ENCODE data around the gene SLC2A4RG. TPM values are rescaled to one million over a fixed set of nuclear protein-coding genes. Genes with fewer than 3 reads are reported as not detected.
A peak's percentile ranks its signal among the peaks of the same experiment; 100 is the strongest.

SLC2A4RG gene
- total RNA-seq, 1 donor from 2014 or later: 64.1 TPM

DNA sequence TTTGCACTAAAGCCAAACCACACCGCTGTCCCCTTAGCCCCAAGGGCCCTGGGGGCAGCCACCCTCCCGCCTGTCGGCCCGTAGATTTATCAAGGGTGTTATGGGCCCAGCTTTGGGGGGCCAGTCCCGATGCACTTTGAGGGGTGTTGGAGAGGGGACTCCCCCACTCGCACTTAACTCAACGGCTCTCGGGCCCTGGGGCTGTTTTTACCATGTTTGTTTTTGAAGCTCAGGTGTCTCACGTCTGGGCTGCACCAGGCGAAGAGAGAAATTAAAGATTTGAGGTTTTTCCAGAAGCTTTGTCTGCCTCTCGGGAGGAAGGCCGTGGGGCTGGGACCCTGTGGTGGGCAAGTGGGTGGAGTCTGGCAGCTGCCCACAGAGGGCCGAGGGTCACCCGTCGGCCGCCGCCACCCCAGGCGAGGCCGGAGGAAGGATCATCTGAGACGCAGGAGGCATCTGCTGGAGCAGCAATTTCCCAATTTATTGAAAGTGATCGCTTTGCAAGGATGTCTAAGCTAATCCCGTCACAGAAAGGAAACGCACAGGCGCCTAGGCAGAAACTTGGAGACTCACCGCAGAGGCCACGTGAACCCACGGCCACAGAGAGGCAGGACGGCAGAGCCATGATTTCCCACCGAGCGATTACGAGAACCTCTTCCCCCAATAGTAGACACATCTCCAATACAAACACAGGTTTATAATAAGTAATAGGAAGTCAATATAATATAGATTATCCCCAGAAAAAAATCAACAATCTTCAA lies 3.8 kb downstream of the SLC2A4RG start:
- Histone ChIP-seq H3K4me1 (peaks cover 20% of the 10 kb centered on the region), H3K27ac (no peak overlapping the region), H3K4me3 (no peak overlapping the region), H3K36me3 (peaks cover 26% of the 10 kb centered on the region), H3K9me3 (no peaks in the 10 kb centered on the region), H3K27me3 (no peaks in the 10 kb centered on the region)
- intact Hi-C loops (cut with DNase I): no loop called here
- DNase-seq: peak; percentile 57
- no peak for ATAC-seq
- TF ChIP-seq, protein P1, sequence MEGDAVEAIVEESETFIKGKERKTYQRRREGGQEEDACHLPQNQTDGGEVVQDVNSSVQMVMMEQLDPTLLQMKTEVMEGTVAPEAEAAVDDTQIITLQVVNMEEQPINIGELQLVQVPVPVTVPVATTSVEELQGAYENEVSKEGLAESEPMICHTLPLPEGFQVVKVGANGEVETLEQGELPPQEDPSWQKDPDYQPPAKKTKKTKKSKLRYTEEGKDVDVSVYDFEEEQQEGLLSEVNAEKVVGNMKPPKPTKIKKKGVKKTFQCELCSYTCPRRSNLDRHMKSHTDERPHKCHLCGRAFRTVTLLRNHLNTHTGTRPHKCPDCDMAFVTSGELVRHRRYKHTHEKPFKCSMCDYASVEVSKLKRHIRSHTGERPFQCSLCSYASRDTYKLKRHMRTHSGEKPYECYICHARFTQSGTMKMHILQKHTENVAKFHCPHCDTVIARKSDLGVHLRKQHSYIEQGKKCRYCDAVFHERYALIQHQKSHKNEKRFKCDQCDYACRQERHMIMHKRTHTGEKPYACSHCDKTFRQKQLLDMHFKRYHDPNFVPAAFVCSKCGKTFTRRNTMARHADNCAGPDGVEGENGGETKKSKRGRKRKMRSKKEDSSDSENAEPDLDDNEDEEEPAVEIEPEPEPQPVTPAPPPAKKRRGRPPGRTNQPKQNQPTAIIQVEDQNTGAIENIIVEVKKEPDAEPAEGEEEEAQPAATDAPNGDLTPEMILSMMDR (IDR thresholded peaks at IDR 0.05): no peak

DNA sequence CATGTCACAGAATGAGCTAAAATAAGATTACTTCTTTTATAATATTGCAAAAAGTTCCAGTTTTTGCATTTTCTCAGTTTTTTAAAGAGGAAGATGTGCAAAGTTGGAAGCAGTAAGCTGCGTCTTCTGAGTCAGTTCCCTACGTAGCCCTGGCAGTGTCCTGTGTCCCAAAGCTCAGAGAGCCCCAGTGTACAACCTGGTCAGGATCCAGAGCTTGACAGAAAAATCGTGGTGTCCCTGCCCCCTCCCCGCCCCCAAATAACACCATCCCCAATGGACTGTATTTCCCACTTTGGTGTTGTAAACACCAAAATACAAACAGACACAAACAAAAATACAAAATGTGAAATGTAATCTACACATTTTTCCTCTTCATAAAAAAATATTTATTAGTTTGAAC lies 4.6 kb downstream of the SLC2A4RG start:
- H3K9me3 ChIP-seq: no peaks in the 10 kb centered on the region
- TF ChIP-seq, protein P1 (IDR thresholded peaks at IDR 0.05): no peak
- peaks cover 26% of the 10 kb centered on the region for H3K36me3 ChIP-seq
- DNase-seq (no peak), ATAC-seq (no peak)
- no peak overlapping the region for H3K4me3 ChIP-seq
- H3K4me1 ChIP-seq: peaks cover 12% of the 10 kb centered on the region
- no peaks in the 10 kb centered on the region for H3K27me3 ChIP-seq
- no peak overlapping the region for H3K27ac ChIP-seq
- intact Hi-C loops (cut with DNase I): no loop called here

DNA sequence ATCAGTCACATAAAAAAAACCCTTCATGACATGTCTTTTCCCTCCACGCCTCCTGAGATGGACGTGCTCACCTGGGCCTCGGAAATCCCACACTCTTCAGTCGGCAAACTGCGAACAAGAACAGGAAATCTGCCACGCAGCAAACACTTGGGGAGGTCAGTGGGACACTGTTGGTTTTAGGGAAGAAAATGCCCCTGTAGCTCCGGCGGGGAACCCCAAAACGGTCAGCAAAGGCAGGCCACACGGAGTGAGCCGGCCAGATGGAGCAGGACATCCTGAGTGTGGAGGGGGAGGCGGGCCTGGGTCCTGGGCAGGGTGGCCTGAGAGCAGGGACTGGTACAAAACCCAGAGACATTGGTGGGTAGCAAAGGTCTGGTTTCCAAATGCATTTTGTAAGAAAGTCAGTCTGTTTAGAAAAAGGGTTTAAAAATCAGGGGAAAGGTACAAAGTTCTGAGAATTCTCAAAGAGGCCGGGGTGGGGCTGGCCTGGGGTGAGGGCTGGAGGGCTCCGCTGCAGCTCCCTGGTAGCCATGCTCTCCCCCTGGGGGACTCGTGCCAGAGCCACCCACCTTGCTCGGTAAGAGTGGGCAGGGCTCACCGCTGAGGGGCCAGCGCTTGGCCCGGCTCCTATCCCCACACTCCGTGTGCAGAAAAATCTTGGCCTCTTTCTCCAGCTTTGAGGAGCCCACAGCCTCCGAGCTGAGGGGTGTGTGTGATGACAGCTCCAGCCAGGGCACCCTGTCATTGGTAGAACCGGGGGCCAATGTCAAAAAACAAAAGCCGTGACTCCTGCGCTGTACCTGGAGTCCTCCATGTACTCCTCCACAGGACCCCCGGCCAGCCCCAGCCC lies 5.2 kb downstream of the SLC2A4RG start:
- ATAC-seq (no peak), DNase-seq (peak; percentile 46)
- Histone ChIP-seq H3K9me3 (no peaks in the 10 kb centered on the region), H3K4me3 (no peak overlapping the region), H3K27me3 (no peaks in the 10 kb centered on the region), H3K36me3 (peaks cover 26% of the 10 kb centered on the region), H3K4me1 (peaks cover 11% of the 10 kb centered on the region), H3K27ac (no peak overlapping the region)
- intact Hi-C loops (cut with DNase I): no loop called here
- TF ChIP-seq, protein P1 (IDR thresholded peaks at IDR 0.05): no peak

- Histone ChIP-seq H3K9me3 (no peaks in the 10 kb centered on the region), H3K27me3 (no peaks in the 10 kb centered on the region), H3K4me1 (peaks cover 11% of the 10 kb centered on the region), H3K36me3 (peaks cover 26% of the 10 kb centered on the region), H3K4me3 (no peak overlapping the region), H3K27ac (no peak overlapping the region)
- TF ChIP-seq, protein P1 (IDR thresholded peaks at IDR 0.05): no peak
- DNase-seq: no peak
- no peak for ATAC-seq
- intact Hi-C loops (cut with DNase I): no loop called here
Observed at GRCh38 chr20:63745424-63745805, 5.8 kb downstream of the SLC2A4RG start.

- peak; percentile 54 for DNase-seq
- intact Hi-C loops (cut with DNase I): no loop called here
Observed at GRCh38 chr20:63745961-63746731, 6.6 kb downstream of the SLC2A4RG start.

More at GRCh38 chr20:63745961-63746731, 6.6 kb downstream of the SLC2A4RG start:
- Histone ChIP-seq H3K36me3 (peaks cover 26% of the 10 kb centered on the region), H3K9me3 (no peaks in the 10 kb centered on the region), H3K27me3 (no peaks in the 10 kb centered on the region), H3K4me3 (no peak overlapping the region), H3K4me1 (peaks cover 7% of the 10 kb centered on the region), H3K27ac (no peak overlapping the region)
- ATAC-seq: no peak
- TF ChIP-seq, protein P1 (IDR thresholded peaks at IDR 0.05): no peak

Measured in upper lobe of right lung (tissue), 1 donor.